SK-N-MC (cell line): ENCODE measurements around the gene RER1.

Source experiments
- DNase-seq: peaks from one replicate; pipeline ENCODE4 v3.0.0-alpha.2; 2011; ENCODE audit warnings: low read depth, low spot score
- H3K27ac ChIP-seq: fragments of 200-600 bp; sonication (generic); 2 replicates; pipeline ENCODE4 v1.5.1; 2016; ENCODE audit warnings: mixed run types
- H3K36me3 ChIP-seq: fragments of 200-600 bp; sonication (generic); 2 replicates; pipeline ENCODE4 v1.6.1; 2017; ENCODE audit warnings: antibody characterized with exemption, low read length, mixed read lengths; ENCODE audit not compliant: insufficient read depth
- H3K4me3 ChIP-seq: fragments of 200-600 bp; sonication (generic); 2 replicates; pipeline ENCODE4 v1.5.1; 2016
- H3K9ac ChIP-seq: fragments of 200-600 bp; sonication (generic); 2 replicates; pipeline ENCODE4 v1.8.0; 2017; ENCODE audit warnings: mixed run types, mixed read lengths; ENCODE audit not compliant: insufficient read length
- H3K9me3 ChIP-seq: fragments of 200-600 bp; sonication (generic); 2 replicates; pipeline ENCODE4 v1.6.1; 2017; ENCODE audit warnings: low read depth, mild to moderate bottlenecking, antibody characterized with exemption, low read length, moderate library complexity, mixed read lengths
- EZH2 ChIP-seq: fragments of 200-600 bp; sonication (generic); IDR thresholded peaks from one replicate; pipeline ENCODE4 v1.6.1; 2017; ENCODE audit warnings: antibody characterized with exemption
- FOXP2 ChIP-seq: optimal IDR thresholded peaks from 2 replicates; pipeline ENCODE3; 2011; ENCODE audit warnings: mild to moderate bottlenecking, moderate library complexity; ENCODE audit not compliant: insufficient read depth; ENCODE audit errors: extremely low read length, control extremely low read depth
- POLR2AphosphoS5 ChIP-seq: IDR thresholded peaks from 2 replicates; pipeline ENCODE4 v1.6.1; 2012; ENCODE audit warnings: mild to moderate bottlenecking, low read depth, low read length, borderline replicate concordance

Gene RER1

DNA sequence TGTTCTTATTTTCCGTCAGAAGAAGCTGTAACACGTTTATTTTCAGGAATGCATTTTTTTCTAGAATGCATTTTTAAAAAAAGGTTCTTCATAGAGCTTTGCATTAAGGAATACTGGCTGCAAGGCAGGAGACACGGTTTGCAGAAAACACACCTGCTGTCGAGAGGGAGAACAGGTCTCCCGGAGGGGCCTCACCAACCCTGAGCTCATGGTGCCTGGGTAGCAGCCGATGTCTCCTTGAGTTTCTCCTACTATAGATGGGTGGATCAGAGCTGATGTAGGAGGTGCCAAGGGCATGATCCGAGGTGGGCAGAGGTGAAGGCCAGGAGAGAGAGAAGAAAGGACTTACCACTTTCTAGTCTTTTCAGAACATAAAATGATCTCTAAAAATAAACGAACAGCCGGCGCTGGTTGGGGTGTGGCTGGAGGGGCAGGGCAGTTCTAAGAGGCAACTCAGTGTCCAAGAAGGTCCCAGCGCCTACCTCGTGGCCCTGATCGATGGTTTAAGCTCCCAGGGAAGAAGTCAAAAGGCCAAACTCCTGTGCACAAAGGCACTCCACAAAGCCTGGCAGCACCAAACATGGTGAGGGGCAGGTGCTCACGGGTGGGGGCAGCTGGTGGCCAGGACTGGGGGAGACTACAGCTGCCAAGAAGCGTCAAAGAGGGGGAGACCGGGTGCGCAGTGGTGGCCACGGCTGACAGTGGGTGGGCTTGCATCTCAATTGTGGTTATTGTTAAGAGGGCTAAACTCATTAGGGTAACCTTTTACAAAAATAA is 12.5 kb upstream of the RER1 start:
- Histone ChIP-seq H3K4me3 (no peak overlapping the region), H3K9ac (no peak overlapping the region), H3K36me3 (no peaks in the 10 kb centered on the region), H3K9me3 (no peaks in the 10 kb centered on the region), H3K27ac (no peak overlapping the region)
- TF ChIP-seq EZH2, result no peak
- no peak for TF ChIP-seq FOXP2
- no peak for TF ChIP-seq POLR2AphosphoS5
- no peak for DNase-seq

DNA sequence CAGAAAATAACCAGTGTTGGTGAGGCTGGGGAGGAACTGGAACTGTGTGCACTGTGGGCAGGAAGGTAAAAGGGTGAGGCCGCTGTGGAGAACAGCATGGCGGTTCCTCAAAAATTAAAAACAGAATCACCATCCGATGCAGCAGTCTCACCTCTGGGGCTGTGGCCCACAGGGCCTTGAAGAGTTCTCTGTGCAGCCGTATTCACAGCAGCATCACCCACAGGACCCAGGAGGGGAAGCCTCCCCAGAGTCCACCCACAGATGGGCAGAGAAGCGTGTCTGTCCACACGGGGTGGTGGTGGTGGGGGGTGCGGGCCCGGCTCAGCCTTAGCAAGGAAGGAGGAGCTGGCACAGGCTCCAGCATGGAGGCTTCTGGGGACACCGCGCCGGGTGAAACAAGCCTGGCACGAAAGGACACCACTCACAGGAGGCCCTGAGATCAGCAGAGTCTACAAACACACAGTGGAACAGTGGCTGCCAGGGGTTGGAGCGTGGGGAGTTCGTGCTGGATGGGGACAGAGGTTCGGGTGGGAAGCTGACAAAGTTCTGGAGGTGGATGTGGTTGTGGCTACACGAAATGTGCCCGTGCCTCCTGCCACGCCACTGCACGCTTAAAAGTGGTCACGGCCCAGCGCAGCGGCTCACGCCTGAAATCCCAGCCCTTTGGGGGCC is 11.8 kb upstream of the RER1 start:
- no peak for DNase-seq

DNA sequence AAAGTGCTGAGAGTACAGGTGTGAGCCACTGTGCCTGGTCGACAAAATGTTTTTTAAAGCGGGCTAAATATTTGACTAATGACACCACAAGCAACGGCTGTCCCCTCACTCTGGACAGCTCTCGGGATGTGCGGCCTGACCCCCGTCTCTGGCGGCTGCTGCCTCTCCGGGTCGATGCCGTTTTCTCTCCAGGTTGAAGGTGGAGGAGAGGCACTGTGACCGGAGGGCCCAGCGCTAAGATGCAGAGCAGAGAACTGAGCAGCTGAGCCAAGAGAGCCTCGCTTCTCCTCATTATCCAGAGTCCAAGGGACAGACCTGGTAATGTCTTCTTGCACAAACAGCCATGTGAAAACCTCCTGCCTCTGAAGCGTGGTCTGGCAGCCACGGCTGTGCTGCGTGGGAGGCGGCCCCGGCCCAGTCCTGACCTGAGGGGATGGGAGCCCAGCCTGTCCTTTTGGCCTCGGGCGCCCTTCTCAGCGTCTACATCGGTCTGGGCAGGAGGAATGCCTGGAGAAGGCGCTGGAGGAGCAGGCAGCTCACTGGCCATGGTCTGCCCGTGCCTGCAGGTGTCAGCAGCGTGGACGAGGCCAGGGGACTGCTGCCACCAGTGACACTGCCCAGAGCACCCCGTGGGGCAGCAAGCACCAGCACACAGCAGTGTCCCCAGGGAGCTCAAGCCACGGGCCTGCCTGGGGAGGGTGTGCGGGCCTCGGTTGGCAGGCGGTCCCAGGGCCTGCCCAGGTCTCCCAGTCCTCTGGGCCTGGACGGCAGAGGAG is 10.6 kb upstream of the RER1 start:
- Histone ChIP-seq H3K36me3 (no peaks in the 10 kb centered on the region), H3K9ac (no peak overlapping the region), H3K9me3 (no peaks in the 10 kb centered on the region), H3K4me3 (no peak overlapping the region), H3K27ac (no peak overlapping the region)
- TF ChIP-seq EZH2, result no peak
- TF ChIP-seq POLR2AphosphoS5, result no peak
- no peak for TF ChIP-seq FOXP2
- DNase-seq, result no peak

More for the DNA sequence above, 11.8 kb upstream of the RER1 start:
- H3K4me3 ChIP-seq, result no peak overlapping the region
- TF ChIP-seq EZH2, result no peak
- no peak for TF ChIP-seq POLR2AphosphoS5
- no peak for TF ChIP-seq FOXP2
- H3K9ac ChIP-seq, result no peak overlapping the region
- H3K9me3 ChIP-seq, result no peaks in the 10 kb centered on the region
- no peak overlapping the region for H3K27ac ChIP-seq
- no peaks in the 10 kb centered on the region for H3K36me3 ChIP-seq

DNA sequence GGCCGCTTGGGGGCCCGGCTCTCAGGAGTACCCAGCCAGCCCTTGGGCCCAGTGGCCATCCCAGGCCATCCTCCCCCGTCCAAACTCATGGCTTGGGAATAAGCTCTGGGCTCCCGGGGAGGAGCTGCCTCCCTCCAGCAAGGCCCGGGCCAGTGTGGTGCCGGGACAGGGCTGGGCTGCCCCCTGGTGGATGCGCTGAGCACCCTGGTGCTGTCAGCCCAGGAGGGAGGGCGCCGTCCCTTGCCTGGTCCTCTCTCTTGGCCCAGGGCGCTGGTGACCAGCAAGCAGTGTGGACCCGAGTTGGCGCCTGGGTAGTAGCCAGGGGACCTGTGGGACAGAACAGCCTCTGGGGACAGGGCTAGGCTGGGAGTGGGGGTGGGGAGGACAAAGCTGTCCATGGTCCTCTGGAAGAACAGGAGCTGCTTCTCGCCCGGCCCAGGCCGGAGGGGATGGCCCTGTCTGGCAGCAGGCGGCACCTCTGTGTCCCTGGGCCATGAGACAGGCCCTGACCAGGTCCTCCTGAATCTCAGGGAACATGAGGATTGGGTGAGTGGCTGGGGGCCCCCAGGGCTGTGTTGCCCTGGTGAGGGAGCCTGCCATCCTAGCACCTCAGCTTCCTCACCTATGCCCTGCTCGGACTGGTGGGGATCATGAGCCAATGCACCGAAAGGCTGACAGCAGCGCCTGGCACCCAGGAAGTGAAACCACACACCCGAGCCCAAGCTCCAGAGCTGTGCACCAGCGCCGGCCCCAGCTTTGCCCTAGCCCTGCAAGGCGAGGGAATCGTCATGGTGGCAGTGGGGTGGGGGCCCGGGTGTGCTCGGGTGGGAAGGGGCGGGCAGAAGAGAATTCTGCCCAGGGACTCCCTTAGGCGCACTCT is 9.7 kb upstream of the RER1 start:
- Histone ChIP-seq H3K9me3 (no peaks in the 10 kb centered on the region), H3K36me3 (no peaks in the 10 kb centered on the region), H3K27ac (no peak overlapping the region), H3K9ac (no peak overlapping the region), H3K4me3 (no peak overlapping the region)
- no peak for DNase-seq
- TF ChIP-seq POLR2AphosphoS5 (0 out of 2 replicates have a peak, but pooled peaks have one; percentile 16), FOXP2 (no peak)

DNA sequence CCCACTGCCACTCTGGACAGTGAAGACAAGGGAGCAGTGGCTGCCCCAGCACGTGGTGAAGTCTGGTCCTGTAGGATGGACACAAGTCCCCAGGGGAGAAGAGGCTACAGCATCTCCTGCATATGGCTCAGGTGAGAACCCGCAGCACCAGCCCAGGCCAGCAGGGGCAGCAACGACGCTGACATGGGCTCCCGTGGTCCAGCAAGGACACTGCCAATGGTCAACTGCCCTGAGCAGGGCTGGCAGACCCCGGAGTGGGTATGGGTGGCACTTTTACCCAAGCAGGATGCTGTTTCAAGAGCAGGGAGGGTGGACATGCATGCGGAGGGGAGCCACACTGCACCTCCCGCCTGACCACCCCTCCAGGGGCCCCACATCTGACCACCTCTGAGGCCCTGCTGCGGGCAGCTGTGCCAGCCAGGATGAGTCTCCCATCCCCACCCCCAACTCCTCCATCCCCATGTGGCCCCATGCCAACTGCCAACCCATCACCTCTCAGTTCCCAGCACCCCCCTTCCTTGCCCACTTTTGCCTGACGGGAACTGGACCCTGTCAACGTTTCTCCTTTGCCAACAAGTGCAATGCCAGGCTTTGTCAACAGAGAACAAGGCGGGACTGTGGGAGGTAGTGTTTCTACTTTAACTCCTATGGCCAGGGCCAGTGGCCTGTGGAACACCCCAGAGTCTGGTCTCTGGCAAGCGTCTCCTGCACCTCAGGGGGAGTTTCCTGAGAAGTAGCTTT is 8.8 kb upstream of the RER1 start:
- Histone ChIP-seq H3K9ac (no peak overlapping the region), H3K9me3 (no peaks in the 10 kb centered on the region), H3K27ac (no peak overlapping the region), H3K4me3 (no peak overlapping the region), H3K36me3 (no peaks in the 10 kb centered on the region)
- DNase-seq, result no peak
- TF ChIP-seq POLR2AphosphoS5 (no peak), FOXP2 (no peak), EZH2 (no peak)

DNA sequence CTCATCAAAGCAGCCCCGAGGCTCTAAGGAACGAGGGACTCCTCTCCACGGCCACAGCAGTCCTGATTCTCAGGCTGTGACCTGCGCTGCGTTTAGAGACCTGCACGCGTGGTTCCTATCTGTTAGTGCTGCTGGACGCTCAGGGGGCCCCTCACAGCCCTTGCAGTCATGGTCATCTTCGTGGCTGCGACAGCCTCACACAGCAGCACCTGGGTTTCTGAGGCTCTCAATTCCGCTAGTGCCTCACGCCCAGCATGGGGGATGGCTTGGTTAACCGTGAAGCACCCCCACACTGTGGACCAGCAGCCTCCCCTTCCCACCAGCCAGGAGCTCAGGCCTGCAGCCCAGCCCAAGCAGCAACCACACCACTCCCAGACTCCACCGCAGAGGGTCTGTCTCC is 8.1 kb upstream of the RER1 start:
- Histone ChIP-seq H3K9me3 (no peaks in the 10 kb centered on the region), H3K27ac (no peak overlapping the region), H3K9ac (no peak overlapping the region), H3K4me3 (no peak overlapping the region), H3K36me3 (no peaks in the 10 kb centered on the region)
- TF ChIP-seq FOXP2, result no peak
- DNase-seq, result no peak

DNA sequence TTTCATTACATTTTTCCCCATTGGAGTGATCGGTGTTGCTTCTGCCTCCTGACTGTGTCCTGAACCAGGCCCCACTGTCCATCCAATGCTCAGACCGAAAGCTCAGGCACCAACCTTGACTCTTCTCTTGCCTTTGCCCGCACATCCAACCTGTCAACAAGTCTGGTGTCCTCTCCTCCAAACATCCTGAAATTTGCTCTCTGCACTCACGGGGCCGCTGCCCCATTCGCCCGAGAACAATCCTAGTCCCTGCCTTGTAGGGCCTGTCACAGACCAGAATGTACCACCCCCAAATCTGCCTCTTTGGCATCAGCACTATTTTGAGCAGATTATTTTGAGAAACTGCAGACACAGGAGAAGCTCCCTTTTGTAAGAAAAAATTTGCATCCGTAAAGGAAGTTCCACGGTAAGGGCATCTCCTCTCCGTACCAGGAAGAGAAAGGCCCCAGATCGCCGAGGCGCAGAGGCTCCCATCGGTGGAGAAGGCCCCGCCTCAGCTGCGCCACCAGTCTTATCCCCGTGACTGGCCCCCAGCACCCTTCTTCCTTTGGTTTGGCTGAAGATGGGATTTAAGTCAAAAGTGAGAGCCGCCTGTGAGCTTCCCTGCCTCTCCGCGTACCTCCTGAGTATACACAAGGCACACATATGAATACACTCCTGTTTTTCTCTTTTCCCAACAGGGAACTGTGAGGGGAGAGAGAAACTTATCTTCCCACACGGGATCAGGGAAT is 7.3 kb upstream of the RER1 start:
- DNase-seq, result no peak
- Histone ChIP-seq H3K27ac (no peak overlapping the region), H3K4me3 (no peak overlapping the region), H3K9ac (no peak overlapping the region), H3K9me3 (no peaks in the 10 kb centered on the region), H3K36me3 (no peaks in the 10 kb centered on the region)
- TF ChIP-seq POLR2AphosphoS5, result no peak
- no peak for TF ChIP-seq FOXP2
- no peak for TF ChIP-seq EZH2
